Measurements from ENCODE around the gene KCNC1.

GRCh38 chr11:17751558-17751957 is 17.0 kb downstream of the KCNC1 start:
- TF ChIP-seq CHD4 (IDR thresholded peaks at IDR 0.05; ENCODE audit: borderline replicate concordance, low read length) (no peak), RFX5 (IDR thresholded peaks at IDR 0.05; ENCODE audit: low read depth, low read length) (no peak), KDM1A (CRISPR knock-in tag; IDR thresholded peaks at IDR 0.05) (no peak), CTCF (CRISPR knock-in tag; IDR thresholded peaks at IDR 0.05) (no peak), JUNB (CRISPR knock-in tag; IDR thresholded peaks at IDR 0.05; ENCODE audit: borderline replicate concordance) (no peak), POLR2A (IDR thresholded peaks at IDR 0.05; ENCODE audit: insufficient read depth in 1 of 2, low read depth in 2 of 2, low read length in 2 of 2) (no peak), ZNF280D (CRISPR knock-in tag; IDR thresholded peaks at IDR 0.05) (no peak), NFYB (CRISPR knock-in tag; IDR thresholded peaks at IDR 0.05) (no peak)

Measured in HepG2 (cell line).